SK-N-SH (cell line): ENCODE data around the gene TULP3.

Source experiments
- EP300 ChIP-seq, 2 experiments: IDR thresholded peaks; 2 replicates each; pipeline versions ENCODE4 v1.4.0 to v1.6.1; 2012; ENCODE audit warnings: borderline replicate concordance in 1 of 2, low read depth in 1 of 2, low read length in 1 of 2
- NFIC ChIP-seq: IDR thresholded peaks from 2 replicates; pipeline ENCODE4 v1.4.0; 2012; ENCODE audit warnings: borderline replicate concordance
- POLR2AphosphoS5 ChIP-seq: IDR thresholded peaks from 2 replicates; pipeline ENCODE4 v1.6.1; 2012; ENCODE audit warnings: low read depth, low read length
- RAD21 ChIP-seq: IDR thresholded peaks from 2 replicates; pipeline ENCODE4 v1.6.1; 2012; ENCODE audit warnings: mild to moderate bottlenecking, low read length
- TAF1 ChIP-seq: IDR thresholded peaks from 2 replicates; pipeline ENCODE4 v1.6.1; 2012; ENCODE audit warnings: low read depth, mild to moderate bottlenecking, low read length, moderate library complexity, borderline replicate concordance
- YY1 ChIP-seq: IDR thresholded peaks from 2 replicates; pipeline ENCODE4 v1.4.0; 2012; ENCODE audit warnings: low read depth, mild to moderate bottlenecking
- TF ChIP-seq, protein P1 (sequence below): fragments of 200-600 bp; sonication (generic); IDR thresholded peaks from 2 replicates; pipeline ENCODE4 v1.6.1; 2017; ENCODE audit warnings: antibody characterized with exemption, mild to moderate bottlenecking, moderate library complexity
- TF ChIP-seq, protein P2 (sequence below): IDR thresholded peaks from 2 replicates; pipeline ENCODE4 v1.4.0; 2012; ENCODE audit warnings: low read depth, borderline replicate concordance
- TF ChIP-seq, protein P3 (sequence below): fragments of 150-350 bp; IDR thresholded peaks from 2 replicates; pipeline ENCODE4 v1.6.1; 2017; ENCODE audit warnings: antibody characterized with exemption, low read length, low read depth, borderline replicate concordance
- TF ChIP-seq, protein P4 (sequence below): IDR thresholded peaks from 2 replicates; pipeline ENCODE4 v1.4.0; 2012; ENCODE audit warnings: low read depth

DNA sequence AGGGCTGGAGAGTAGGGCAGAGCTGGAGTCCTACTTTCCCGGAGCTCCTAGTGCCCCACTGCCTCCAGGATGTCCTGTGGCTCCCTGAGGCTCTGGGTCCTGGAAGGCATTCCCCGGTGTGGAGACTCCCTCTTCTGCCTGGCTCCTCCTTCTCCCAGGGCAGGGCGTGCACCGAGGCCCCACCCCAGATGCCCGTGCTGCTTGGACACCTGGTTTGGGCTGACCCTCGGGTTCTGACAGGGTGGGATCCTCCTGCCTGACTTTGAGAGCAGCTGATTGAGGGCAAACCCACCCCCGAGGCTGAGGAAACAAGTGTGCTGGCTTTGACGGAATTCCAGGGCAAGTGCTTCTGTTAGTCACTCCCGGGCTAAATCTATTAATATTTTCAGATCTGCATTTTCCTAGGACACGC, 83.9 kb downstream of the TULP3 start:
- TF ChIP-seq YY1, result no peak
- TF ChIP-seq, protein P1, sequence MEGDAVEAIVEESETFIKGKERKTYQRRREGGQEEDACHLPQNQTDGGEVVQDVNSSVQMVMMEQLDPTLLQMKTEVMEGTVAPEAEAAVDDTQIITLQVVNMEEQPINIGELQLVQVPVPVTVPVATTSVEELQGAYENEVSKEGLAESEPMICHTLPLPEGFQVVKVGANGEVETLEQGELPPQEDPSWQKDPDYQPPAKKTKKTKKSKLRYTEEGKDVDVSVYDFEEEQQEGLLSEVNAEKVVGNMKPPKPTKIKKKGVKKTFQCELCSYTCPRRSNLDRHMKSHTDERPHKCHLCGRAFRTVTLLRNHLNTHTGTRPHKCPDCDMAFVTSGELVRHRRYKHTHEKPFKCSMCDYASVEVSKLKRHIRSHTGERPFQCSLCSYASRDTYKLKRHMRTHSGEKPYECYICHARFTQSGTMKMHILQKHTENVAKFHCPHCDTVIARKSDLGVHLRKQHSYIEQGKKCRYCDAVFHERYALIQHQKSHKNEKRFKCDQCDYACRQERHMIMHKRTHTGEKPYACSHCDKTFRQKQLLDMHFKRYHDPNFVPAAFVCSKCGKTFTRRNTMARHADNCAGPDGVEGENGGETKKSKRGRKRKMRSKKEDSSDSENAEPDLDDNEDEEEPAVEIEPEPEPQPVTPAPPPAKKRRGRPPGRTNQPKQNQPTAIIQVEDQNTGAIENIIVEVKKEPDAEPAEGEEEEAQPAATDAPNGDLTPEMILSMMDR, result no peak
- no peak for TF ChIP-seq NFIC
- TF ChIP-seq POLR2AphosphoS5, result no peak
- TF ChIP-seq, protein P2, sequence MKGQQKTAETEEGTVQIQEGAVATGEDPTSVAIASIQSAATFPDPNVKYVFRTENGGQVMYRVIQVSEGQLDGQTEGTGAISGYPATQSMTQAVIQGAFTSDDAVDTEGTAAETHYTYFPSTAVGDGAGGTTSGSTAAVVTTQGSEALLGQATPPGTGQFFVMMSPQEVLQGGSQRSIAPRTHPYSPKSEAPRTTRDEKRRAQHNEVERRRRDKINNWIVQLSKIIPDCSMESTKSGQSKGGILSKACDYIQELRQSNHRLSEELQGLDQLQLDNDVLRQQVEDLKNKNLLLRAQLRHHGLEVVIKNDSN, result no peak
- TF ChIP-seq RAD21, result no peak
- TF ChIP-seq, protein P3, sequence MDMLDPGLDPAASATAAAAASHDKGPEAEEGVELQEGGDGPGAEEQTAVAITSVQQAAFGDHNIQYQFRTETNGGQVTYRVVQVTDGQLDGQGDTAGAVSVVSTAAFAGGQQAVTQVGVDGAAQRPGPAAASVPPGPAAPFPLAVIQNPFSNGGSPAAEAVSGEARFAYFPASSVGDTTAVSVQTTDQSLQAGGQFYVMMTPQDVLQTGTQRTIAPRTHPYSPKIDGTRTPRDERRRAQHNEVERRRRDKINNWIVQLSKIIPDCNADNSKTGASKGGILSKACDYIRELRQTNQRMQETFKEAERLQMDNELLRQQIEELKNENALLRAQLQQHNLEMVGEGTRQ, result no peak
- TF ChIP-seq TAF1, result no peak
- no peak for TF ChIP-seq EP300 (IDR thresholded peaks at IDR 0.05; ENCODE audit: borderline replicate concordance in 1 of 2, low read depth in 1 of 2, low read length in 1 of 2)
- TF ChIP-seq, protein P4, sequence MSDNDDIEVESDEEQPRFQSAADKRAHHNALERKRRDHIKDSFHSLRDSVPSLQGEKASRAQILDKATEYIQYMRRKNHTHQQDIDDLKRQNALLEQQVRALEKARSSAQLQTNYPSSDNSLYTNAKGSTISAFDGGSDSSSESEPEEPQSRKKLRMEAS, result no peak
